HCEC 1CT (cell line): ENCODE data around the gene MUC5B.
A peak's percentile ranks its signal among the peaks of the same experiment; 100 is the strongest.

Source experiments
- DNase-seq: peaks from one replicate; pipeline ENCODE4 v3.0.0-alpha.2; 2017

The MUC5B gene

DNA sequence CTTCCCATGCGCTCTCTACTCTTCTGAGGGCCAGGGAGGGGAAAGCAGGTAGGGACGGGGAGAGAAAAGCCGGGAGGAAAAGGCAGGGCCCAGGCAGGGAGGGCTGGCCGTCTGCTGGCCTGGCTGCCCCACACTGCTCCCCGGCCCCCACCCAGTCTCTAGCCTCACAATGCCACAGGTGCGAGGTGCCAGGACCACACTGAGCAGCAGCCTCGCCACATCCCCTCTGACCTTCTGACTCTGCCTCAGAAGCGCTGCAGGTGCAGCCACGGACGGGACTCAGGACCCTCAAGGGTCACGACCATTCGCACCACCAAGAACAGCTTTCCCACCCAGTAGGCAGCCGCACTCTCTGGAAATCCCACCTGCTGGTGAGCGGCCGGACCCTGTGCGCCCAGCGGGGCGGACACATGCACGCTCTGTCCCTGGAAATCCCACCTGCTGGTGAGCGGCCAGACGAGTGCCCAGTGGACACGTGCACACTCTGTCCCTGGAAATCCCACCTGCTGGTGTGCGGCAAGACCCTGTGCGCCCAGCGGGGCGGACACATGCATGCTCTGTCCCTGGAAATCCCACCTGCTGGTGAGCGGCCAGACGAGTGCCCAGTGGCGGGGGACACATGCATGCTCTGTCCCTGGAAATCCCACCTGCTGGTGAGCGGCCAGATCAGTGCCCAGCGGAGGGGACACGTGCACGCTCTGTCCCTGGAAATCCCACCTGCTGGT, 66.5 kb downstream of the MUC5B start:
- no peak for DNase-seq

GRCh38 chr11:1290052-1291040, 67.5 kb downstream of the MUC5B start:
- no peak for DNase-seq

DNA sequence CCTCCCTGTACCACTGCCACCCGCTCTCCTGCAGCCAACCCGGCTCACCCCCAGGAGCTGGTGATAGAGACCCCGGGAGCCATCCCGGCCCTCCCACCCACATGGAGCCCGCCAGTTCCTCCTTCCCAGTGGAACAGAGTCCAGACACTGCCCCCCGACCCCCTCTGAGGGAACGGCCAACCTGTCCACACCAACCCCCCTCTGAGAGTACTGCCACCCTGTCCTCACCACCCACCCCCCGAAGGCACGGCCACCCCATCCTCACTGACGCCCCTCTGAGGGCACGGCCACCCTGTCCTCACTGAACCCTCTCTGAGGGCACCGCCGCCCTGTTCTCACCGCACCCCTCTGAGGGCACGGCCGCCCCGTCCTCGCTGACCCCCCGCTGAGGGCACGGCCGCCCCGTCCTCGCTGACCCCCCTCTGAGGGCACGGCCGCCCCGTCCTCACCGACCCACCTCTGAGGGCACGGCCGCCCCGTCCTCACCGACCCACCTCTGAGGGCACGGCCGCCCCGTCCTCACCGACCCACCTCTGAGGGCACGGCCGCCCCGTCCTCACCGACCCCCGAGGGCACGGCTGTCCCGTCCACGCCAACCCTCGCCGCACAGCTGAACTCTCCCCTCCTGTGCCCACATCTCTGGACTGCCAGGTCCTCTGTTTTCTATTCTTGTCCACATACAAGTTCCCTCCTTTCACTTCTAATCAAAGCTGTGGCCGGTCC, 68.6 kb downstream of the MUC5B start:
- DNase-seq: no peak

GRCh38 chr11:1292018-1292643, 69.3 kb downstream of the MUC5B start:
- DNase-seq: no peak

GRCh38 chr11:1292644-1293618, 70.1 kb downstream of the MUC5B start:
- no peak for DNase-seq

DNA sequence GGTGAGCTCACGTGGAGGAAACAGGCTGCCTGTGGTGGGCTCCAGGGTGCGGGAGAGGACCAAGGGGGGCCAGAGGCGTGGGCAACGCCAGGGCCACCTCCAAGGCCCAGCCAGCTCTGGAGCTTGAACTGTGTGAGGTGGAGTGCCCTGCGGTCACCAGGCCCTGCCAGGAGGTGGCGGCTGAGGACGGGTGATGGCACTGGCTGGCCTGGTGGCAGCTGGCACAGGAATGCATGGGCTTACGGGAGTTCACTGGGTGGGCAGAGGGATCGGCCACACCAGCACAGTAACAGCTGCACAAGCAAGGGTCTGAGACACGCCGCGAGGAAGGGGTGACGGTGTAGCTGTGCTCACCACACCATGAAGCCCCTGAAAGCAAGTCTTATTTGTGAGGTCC, 70.8 kb downstream of the MUC5B start:
- DNase-seq: no peak

- no peak for DNase-seq
Observed at GRCh38 chr11:1295086-1295485, 72.2 kb downstream of the MUC5B start.

DNA sequence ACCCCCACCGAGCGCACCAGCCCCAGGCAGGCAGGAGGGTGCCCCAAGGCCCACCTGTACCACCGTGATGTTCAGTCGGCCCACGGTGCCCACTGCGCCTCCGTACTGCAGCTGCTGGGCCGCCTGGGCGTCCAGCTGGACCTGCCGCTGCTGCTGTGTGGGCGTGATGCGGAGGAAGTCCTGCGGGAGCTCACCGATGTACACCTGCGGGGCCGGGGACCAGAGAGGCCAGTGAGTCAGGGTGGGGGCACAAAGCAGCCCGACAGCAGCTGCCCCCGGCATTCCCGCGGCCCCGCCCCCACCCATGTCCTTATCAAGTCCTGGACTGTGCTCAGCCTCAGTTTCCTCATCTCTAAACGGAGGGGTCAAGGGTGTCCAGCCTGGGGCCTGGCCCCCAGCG, 72.7 kb downstream of the MUC5B start:
- DNase-seq: no peak

GRCh38 chr11:1296287-1296686, 73.4 kb downstream of the MUC5B start:
- no peak for DNase-seq

DNA sequence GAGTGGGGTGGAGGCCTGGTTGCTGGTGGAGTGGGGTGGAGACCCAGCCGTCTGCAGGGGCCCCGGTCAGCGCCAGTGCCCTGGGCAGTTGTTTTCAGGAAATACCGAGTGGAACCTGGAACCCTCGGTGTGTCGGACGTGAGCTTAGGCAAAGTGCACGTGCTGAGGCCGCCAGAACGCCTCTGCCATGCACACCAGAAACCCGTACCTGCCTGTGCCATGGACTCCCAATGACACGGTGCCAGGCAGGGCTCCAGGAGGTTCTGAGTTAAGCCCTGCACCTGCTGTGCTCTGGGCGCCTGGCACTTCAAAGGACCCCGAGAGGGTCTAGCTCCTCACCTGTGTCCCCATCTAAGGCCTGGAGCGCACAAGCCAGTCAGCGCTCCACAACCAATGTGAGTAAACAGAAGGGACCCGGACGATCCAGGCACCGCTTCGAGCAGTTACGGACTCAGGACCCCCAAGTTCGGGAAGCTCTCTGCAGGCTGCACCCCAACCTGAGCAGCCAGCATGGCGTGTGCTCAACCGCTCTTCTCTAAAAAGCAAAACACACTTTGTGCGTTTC, 74.2 kb downstream of the MUC5B start:
- no peak for DNase-seq

DNA sequence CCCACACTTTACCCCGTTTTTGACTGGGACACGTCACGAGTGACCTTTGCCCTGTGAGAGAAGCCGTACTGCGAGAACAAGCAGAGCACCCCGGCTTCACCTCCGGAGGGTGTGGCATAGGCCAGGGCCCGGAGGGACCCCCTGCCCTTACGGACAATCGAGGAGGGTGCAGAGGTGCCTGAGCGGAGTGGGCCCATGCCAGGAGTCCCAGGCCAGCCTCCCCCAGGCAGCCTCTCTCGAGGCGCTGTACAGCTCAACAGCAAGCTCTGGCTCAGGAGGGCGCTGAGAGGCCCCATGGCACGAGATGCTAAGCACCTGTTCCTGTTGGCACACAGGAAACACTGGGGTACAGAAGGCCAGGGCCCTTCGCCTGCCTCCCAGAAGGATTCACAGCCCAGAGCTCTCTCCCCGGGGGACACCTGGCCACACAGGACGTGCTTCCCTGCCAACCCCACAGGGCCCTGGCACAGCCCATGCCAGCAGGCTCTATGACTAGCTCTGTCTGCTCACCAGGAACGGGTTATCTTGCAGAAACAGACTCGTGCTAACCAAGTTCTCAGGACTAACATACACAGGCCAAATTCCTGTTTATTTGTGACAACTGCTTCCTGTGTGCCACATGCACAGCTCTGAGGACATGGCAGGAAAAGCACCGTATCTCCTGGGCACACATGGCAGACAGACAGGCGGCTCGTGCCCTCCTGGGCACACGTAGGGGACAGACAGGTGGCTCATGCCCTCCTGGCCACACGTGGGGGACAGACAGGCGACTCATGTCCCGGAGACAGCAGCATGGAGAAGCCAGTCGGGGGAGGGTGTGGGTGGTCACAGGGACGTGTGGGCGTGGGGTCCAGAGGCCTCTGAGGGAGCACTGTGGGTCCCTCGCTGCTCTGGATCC, 75.0 kb downstream of the MUC5B start:
- no peak for DNase-seq

DNA sequence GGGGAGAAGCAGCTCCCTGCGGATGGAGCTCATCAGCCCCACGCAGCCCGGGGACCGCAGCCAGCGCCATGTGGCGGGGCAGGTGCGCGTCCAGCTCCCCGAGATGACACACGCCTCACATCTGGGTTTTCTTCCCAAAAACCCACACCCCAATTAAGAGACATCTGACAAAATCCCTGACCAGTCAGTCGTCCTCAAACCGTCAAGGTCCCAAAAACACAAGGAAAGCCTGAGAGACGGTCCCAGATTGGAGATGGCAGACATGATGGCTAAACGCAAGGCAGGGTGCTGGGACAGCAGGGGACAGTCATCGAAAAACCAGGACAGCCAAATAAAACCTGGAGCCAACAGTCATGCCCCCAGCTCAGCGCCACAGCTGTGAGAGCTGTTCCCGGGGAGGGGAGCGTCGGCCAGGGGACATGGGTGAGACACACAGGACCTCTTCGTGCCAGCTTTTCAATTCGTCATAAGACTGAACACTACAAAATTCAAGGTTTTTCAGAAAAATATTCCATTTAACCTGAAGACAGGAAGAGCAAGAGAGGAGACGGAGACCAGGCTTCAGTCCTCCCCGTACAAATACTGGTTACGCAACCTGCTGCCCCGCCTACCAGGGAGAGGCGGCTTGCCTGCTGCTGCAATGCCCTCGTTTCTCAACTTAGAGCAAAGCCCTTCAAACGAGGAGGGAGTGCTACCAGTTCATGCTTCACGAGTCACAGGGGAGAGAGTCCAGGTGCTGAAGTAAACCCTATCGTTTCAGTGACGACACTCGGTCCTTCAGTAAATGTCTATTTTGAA, 76.0 kb downstream of the MUC5B start:
- peak; percentile 20 for DNase-seq

DNA sequence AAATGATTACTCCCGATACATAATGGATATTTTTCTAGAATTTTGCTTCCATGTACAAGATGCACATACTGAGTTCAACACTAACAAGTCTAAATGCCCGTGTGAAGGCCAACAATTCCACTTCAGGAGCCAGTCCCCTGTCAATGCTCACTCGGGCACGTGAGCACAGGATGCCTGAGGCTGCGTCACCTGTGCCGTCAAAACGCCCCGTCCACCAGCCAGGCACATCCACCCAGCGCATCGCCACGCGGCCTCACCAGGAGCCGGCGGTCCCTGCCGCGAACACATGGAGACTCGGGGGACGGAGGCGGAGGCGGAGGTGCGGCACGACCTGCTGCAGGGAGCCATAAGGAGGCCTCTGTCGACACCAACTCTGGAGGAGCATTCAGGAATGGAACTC, 76.8 kb downstream of the MUC5B start:
- no peak for DNase-seq

DNA sequence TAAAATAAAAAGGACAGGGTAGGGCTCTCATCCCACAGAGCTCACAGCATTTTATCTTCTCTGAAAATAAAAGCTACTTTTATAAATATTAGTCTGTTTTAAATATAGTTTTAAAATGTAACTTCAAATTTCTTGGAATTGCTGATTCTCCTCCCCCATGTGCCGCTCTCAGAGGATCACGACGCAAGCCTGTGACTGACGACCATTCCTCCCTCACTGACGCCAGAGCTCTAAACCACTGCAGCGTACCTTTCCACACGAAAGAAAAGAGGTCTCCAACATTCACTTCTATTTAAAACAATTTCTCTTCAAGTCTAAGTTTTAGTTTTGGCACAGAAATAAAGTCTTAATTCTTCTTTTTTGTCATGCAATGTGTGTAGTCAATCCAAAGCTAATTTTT, 77.3 kb downstream of the MUC5B start:
- no peak for DNase-seq

GRCh38 chr11:1300569-1301187, 77.8 kb downstream of the MUC5B start:
- DNase-seq: no peak

GRCh38 chr11:1301220-1302000, 78.5 kb downstream of the MUC5B start:
- DNase-seq: no peak

DNA sequence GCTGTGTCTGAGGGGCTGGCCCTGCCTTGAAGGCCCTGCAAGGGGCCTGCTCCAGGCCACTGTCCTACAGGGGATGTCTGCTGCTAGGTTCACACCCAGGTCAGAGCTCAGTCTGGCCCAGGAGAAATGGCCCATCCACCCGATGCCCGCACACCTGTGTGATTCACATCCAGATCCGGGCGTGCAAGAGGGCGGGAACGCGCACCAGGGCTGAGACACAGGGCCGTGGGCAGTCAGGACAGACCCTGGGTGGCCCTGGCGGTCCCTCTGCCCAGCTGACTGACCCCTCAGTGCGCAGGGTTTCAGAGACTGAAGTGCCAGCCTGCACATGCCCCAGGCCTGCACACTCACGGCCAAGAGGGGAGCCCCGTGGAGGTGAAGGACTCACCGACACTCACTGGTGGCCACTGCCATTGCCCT, 79.2 kb downstream of the MUC5B start:
- no peak for DNase-seq
